ENCODE results near the gene CMSS1.
"Not testable (repeated sequence)": the region's sequence is repeated elsewhere in the genome, so short reads cannot be mapped to it uniquely, and the experiment has no call there.

The CMSS1 gene

GRCh38 chr3:100081986-100082692 lies 264.5 kb downstream of the CMSS1 start:
- no peak for DNase-seq (ENCODE audit: low read depth, low spot score)

GRCh38 chr3:100082714-100083113 lies 265.1 kb downstream of the CMSS1 start:
- DNase-seq (ENCODE audit: low read depth, low spot score), result no peak

- DNase-seq (ENCODE audit: low read depth, low spot score), result no peak
Observed at GRCh38 chr3:100083209-100083608, 265.5 kb downstream of the CMSS1 start.

GRCh38 chr3:100084100-100084806 lies 266.6 kb downstream of the CMSS1 start:
- no peak for DNase-seq (ENCODE audit: low read depth, low spot score)

- no peak for DNase-seq (ENCODE audit: low read depth, low spot score)
Observed at GRCh38 chr3:100086401-100086800, 268.7 kb downstream of the CMSS1 start.

- no peak for DNase-seq (ENCODE audit: low read depth, low spot score)
Observed at GRCh38 chr3:100087198-100087597, 269.5 kb downstream of the CMSS1 start.

GRCh38 chr3:100088735-100089368 lies 271.2 kb downstream of the CMSS1 start:
- no peak for DNase-seq (ENCODE audit: low read depth, low spot score)

- no peak for DNase-seq (ENCODE audit: low read depth, low spot score)
Observed at GRCh38 chr3:100089812-100090668, 272.4 kb downstream of the CMSS1 start.

- DNase-seq (ENCODE audit: low read depth, low spot score), result no peak
Observed at GRCh38 chr3:100090669-100091005, 273.0 kb downstream of the CMSS1 start.

- no peak for DNase-seq (ENCODE audit: low read depth, low spot score)
Observed at GRCh38 chr3:100093831-100094230, 276.2 kb downstream of the CMSS1 start.

GRCh38 chr3:100096286-100096685 lies 278.6 kb downstream of the CMSS1 start:
- DNase-seq (ENCODE audit: low read depth, low spot score), result not testable (repeated sequence)

GRCh38 chr3:100096866-100097265 lies 279.2 kb downstream of the CMSS1 start:
- DNase-seq (ENCODE audit: low read depth, low spot score), result no peak

GRCh38 chr3:100097919-100098783 lies 280.5 kb downstream of the CMSS1 start:
- DNase-seq (ENCODE audit: low read depth, low spot score), result no peak

- DNase-seq (ENCODE audit: low read depth, low spot score), result no peak
Observed at GRCh38 chr3:100098784-100099070, 281.1 kb downstream of the CMSS1 start.

- no peak for DNase-seq (ENCODE audit: low read depth, low spot score)
Observed at GRCh38 chr3:100099621-100100020, 282.0 kb downstream of the CMSS1 start.

- no peak for DNase-seq (ENCODE audit: low read depth, low spot score)
Observed at GRCh38 chr3:100100425-100100824, 282.8 kb downstream of the CMSS1 start.

- no peak for DNase-seq (ENCODE audit: low read depth, low spot score)
Observed at GRCh38 chr3:100102757-100103156, 285.1 kb downstream of the CMSS1 start.

- no peak for DNase-seq (ENCODE audit: low read depth, low spot score)
Observed at GRCh38 chr3:100103558-100104441, 286.1 kb downstream of the CMSS1 start.

- DNase-seq (ENCODE audit: low read depth, low spot score), result no peak
Observed at GRCh38 chr3:100104442-100104798, 286.8 kb downstream of the CMSS1 start.

- no peak for DNase-seq (ENCODE audit: low read depth, low spot score)
Observed at GRCh38 chr3:100104817-100105413, 287.3 kb downstream of the CMSS1 start.

Measured in iPS DF 19.7 (cell line).